ENCODE measurements around the gene TPCN1.

DNA sequence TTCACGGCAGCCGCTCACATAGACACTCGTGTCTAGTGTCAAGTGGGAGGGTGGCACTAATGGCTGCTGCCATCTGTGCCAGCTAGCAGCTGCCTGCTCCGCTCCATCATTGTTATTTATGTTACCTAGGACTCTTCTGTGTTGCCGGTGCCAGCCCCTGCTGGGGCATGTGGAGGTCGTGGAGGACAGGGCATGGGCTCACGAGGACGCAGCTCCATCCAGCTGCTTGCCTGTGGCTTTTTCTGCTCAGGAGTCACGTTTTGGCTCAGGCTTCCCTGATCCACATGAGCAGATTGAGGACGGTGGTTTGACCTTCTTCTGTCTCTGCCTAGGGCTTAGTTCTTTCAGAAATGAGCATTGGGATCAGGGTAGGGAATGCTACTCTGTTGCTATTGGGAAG lies 31.2 kb downstream of the TPCN1 start:
- TF ChIP-seq POLR2A (IDR thresholded peaks at IDR 0.05) = no peak
- TF ChIP-seq, protein P1, sequence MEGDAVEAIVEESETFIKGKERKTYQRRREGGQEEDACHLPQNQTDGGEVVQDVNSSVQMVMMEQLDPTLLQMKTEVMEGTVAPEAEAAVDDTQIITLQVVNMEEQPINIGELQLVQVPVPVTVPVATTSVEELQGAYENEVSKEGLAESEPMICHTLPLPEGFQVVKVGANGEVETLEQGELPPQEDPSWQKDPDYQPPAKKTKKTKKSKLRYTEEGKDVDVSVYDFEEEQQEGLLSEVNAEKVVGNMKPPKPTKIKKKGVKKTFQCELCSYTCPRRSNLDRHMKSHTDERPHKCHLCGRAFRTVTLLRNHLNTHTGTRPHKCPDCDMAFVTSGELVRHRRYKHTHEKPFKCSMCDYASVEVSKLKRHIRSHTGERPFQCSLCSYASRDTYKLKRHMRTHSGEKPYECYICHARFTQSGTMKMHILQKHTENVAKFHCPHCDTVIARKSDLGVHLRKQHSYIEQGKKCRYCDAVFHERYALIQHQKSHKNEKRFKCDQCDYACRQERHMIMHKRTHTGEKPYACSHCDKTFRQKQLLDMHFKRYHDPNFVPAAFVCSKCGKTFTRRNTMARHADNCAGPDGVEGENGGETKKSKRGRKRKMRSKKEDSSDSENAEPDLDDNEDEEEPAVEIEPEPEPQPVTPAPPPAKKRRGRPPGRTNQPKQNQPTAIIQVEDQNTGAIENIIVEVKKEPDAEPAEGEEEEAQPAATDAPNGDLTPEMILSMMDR (IDR thresholded peaks at IDR 0.05) = no peak
